HG03280 (cell line): ENCODE data around the gene GIT1.

Source experiments
- ATAC-seq: cut with Tn5 transposase; IDR thresholded peaks from one replicate; pipeline ENCODE4 v1.9.1; 2021; ENCODE audit warnings: mild to moderate bottlenecking, moderate library complexity; ENCODE audit not compliant: unreplicated experiment

Gene GIT1

GRCh38 chr17:29533976-29534375, 55.5 kb downstream of the GIT1 start:
- no peak for ATAC-seq

- no peak for ATAC-seq
These were observed 63.1 kb downstream of the GIT1 start for GRCh38 chr17:29526322-29526721.

GRCh38 chr17:29524692-29525091, 64.8 kb downstream of the GIT1 start:
- ATAC-seq = no peak
